HG03457 (cell line): Measurements from ENCODE around the gene NCS1.

Experiments used
- ATAC-seq: cut with Tn5 transposase; IDR thresholded peaks from one replicate; pipeline ENCODE4 v1.9.1; 2021; ENCODE audit warnings: moderate number of reproducible peaks; ENCODE audit not compliant: unreplicated experiment

The NCS1 gene

GRCh38 chr9:130147198-130147597, 25.0 kb upstream of the NCS1 start:
- no peak for ATAC-seq

GRCh38 chr9:130147910-130148309, 24.3 kb upstream of the NCS1 start:
- ATAC-seq: no peak

- no peak for ATAC-seq
Measured at GRCh38 chr9:130149031-130149430, 23.2 kb upstream of the NCS1 start.

GRCh38 chr9:130149654-130150286, 22.4 kb upstream of the NCS1 start:
- ATAC-seq: no peak

GRCh38 chr9:130150779-130151382, 21.3 kb upstream of the NCS1 start:
- ATAC-seq: no peak

GRCh38 chr9:130154816-130155215, 17.4 kb upstream of the NCS1 start:
- ATAC-seq: no peak

- ATAC-seq: no peak
Measured at GRCh38 chr9:130155647-130156046, 16.6 kb upstream of the NCS1 start.

GRCh38 chr9:130156672-130157071, 15.5 kb upstream of the NCS1 start:
- ATAC-seq: no peak

GRCh38 chr9:130157079-130157478, 15.1 kb upstream of the NCS1 start:
- ATAC-seq: no peak

- no peak for ATAC-seq
Measured at GRCh38 chr9:130158001-130158400, 14.2 kb upstream of the NCS1 start.

GRCh38 chr9:130159057-130159456, 13.1 kb upstream of the NCS1 start:
- ATAC-seq: no peak

GRCh38 chr9:130159915-130160670, 12.1 kb upstream of the NCS1 start:
- ATAC-seq: no peak

- ATAC-seq: no peak
Measured at GRCh38 chr9:130160862-130161470, 11.2 kb upstream of the NCS1 start.

- no peak for ATAC-seq
Measured at GRCh38 chr9:130165579-130165978, 6.6 kb upstream of the NCS1 start.

- ATAC-seq: no peak
Measured at GRCh38 chr9:130166399-130166798, 5.8 kb upstream of the NCS1 start.

GRCh38 chr9:130167927-130168326, 4.3 kb upstream of the NCS1 start:
- ATAC-seq: no peak

GRCh38 chr9:130171226-130172148, 717 bp upstream of the NCS1 start:
- no peak for ATAC-seq

GRCh38 chr9:130172858-130173665, 858 bp downstream of the NCS1 start:
- no peak for ATAC-seq

- no peak for ATAC-seq
Measured at GRCh38 chr9:130173666-130173983, 1.4 kb downstream of the NCS1 start.

GRCh38 chr9:130174025-130174424, 1.8 kb downstream of the NCS1 start:
- no peak for ATAC-seq
